Activated CD8-positive, alpha-beta T cell treated with anti-CD3 and anti-CD28 coated beads for 36 hours (primary cell): ENCODE results near the gene REG3A. TPM values are rescaled to one million over a fixed set of nuclear protein-coding genes. Genes with fewer than 3 reads are reported as not detected.

Experiments
- ATAC-seq: fragments of 200-7000 bp; cut with Tn5 transposase; one replicate; pipeline ENCODE4 v1.10.0; 2021; ENCODE audit warnings: mild to moderate bottlenecking, moderate library complexity
- CTCF ChIA-PET: fragments of 350-600 bp; sonication (Branson Sonifier 250); formaldehyde crosslinking; loops from one replicate; lab custom pipeline; 2021; ENCODE audit warnings: antibody characterized with exemption; lab: Charles Lee
- POLR2A ChIA-PET: fragments of 350-600 bp; sonication (Branson Sonifier 250); formaldehyde crosslinking; loops from one replicate; lab custom pipeline; 2021; ENCODE audit warnings: antibody characterized with exemption; lab: Charles Lee
- DNase-seq: peaks from one replicate; pipeline ENCODE4 v3.0.0-alpha.2; 2020
- H3K27ac Mint-ChIP-seq: one replicate; pipeline ENCODE4 v1.8.0; 2021; ENCODE audit warnings: mild to moderate bottlenecking, mixed read lengths
- H3K27me3 Mint-ChIP-seq: one replicate; pipeline ENCODE4 v1.8.0; 2021; ENCODE audit warnings: mixed read lengths
- H3K36me3 Mint-ChIP-seq: one replicate; pipeline ENCODE4 v1.8.0; 2021; ENCODE audit warnings: low read depth, mixed read lengths
- H3K4me1 Mint-ChIP-seq: one replicate; pipeline ENCODE4 v1.8.0; 2021; ENCODE audit warnings: low read depth, mixed read lengths
- H3K4me3 Mint-ChIP-seq: one replicate; pipeline ENCODE4 v1.8.0; 2021; ENCODE audit warnings: mild to moderate bottlenecking, moderate library complexity, mixed read lengths
- H3K9me3 Mint-ChIP-seq: one replicate; pipeline ENCODE4 v1.8.0; 2021; ENCODE audit warnings: mixed read lengths
- CTCF ChIP-seq: fragments of 200-600 bp; IDR thresholded peaks from one replicate; pipeline ENCODE4 v1.8.0; 2022; ENCODE audit warnings: antibody characterized with exemption, mild to moderate bottlenecking
- intact Hi-C: fragments of 100-400 bp; cut with micrococcal nuclease; formaldehyde crosslinking; loops from one replicate; pipeline ENCODE4 v1.10.0; 2022
- total RNA-seq, 2 experiments: library from RNA; stranded (reverse); gene quantifications; one replicate each; pipeline ENCODE4 v1.2.3, GENCODE V29; 2021

The REG3A gene
- total RNA-seq, 2 experiments from 2014 or later: not detected

DNA sequence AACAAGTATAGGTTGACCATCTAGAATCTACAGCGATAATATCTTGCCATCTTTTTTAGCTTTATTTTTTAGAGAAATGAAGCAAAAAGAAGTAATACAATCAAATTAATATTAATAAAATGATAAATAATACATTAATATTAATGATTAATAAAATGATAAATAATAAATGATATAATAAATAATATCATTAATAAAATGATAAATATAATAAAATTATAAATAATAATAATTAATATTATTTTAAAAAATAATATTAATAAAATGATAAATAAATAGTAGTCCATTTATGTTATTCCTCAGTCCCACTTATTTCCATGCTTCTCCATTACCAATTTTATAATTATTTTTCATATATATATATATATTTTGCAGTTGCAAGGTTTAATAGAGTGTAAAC lies 3.2 kb upstream of the REG3A start:
- no peaks in the 10 kb centered on the region for H3K27me3 Mint-ChIP-seq
- intact Hi-C loops: no loop called here
- ATAC-seq (no peak), DNase-seq (no peak)
- no peaks in the 10 kb centered on the region for H3K4me1 Mint-ChIP-seq
- ChIA-PET CTCF (interaction anchor here (1.4 kb wide), 1 partner anchor 11 kb away, joined by 3 read pairs; no protein-coding TSS in a partner anchor), POLR2A (interaction anchor here (0.6 kb wide), 1 partner anchor 667 kb away, joined by 4 read pairs; no protein-coding TSS in a partner anchor)
- no peak for TF ChIP-seq CTCF
- no peak overlapping the region for H3K4me3 Mint-ChIP-seq
- no peaks in the 10 kb centered on the region for H3K36me3 Mint-ChIP-seq
- H3K27ac Mint-ChIP-seq: no peak overlapping the region
- no peaks in the 10 kb centered on the region for H3K9me3 Mint-ChIP-seq

- no peak for TF ChIP-seq CTCF
- H3K9me3 Mint-ChIP-seq: no peaks in the 10 kb centered on the region
- intact Hi-C loops: no loop called here
- no peak overlapping the region for H3K27ac Mint-ChIP-seq
- H3K36me3 Mint-ChIP-seq: no peaks in the 10 kb centered on the region
- ATAC-seq: no peak
- POLR2A ChIA-PET: interaction anchor here (0.6 kb wide), 1 partner anchor 668 kb away, joined by 4 read pairs; no protein-coding TSS in a partner anchor
- CTCF ChIA-PET: no interaction called here
- no peak overlapping the region for H3K4me3 Mint-ChIP-seq
- H3K27me3 Mint-ChIP-seq: no peaks in the 10 kb centered on the region
- DNase-seq: no peak
- no peaks in the 10 kb centered on the region for H3K4me1 Mint-ChIP-seq
Measured at GRCh38 chr2:79162132-79162531, 2.6 kb upstream of the REG3A start.

GRCh38 chr2:79159030-79159429 lies 523 bp downstream of the REG3A start:
- Mint-ChIP-seq H3K4me1 (no peaks in the 10 kb centered on the region), H3K4me3 (no peak overlapping the region), H3K36me3 (no peaks in the 10 kb centered on the region), H3K27me3 (no peaks in the 10 kb centered on the region), H3K27ac (no peak overlapping the region), H3K9me3 (no peaks in the 10 kb centered on the region)
- ChIA-PET POLR2A (no interaction called here), CTCF (no interaction called here)
- ATAC-seq: no peak
- no peak for TF ChIP-seq CTCF
- intact Hi-C loops: no loop called here
- DNase-seq: no peak

DNA sequence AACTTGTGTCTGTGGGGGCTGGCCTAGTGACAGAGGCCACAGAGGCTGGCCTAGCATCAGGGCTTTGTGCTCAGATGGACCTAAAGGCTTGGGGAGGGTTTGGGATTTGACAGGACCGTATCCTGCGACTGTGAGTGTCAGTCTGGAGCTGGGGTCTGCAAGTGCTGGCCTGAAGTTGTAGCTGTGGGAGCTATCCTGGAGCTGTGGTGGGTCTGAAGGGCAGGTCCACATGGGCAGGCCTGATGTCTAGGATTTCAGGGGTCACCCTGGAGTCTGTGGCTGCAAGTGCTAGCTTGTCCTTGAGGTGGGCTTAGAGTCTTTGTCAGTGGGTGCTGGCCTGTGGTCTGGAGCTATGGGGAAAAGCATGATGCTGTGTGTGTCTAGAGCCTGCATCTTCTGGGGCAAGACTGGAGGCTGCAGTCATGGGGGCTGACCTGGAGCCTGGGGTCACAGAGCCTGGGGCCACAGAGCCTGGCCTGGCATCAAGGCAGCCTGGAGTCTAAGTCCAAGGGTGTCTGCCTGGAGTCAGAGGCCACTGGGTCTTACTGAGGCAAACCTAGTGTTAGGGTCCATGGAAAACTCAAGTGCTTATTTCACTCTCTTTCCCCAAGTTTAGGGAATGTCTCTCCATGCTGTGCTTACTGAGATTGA lies 3.6 kb downstream of the REG3A start:
- ChIA-PET POLR2A (no interaction called here), CTCF (no interaction called here)
- TF ChIP-seq CTCF: no peak
- H3K36me3 Mint-ChIP-seq: no peaks in the 10 kb centered on the region
- H3K27me3 Mint-ChIP-seq: no peaks in the 10 kb centered on the region
- H3K9me3 Mint-ChIP-seq: no peaks in the 10 kb centered on the region
- no peak overlapping the region for H3K4me3 Mint-ChIP-seq
- DNase-seq (no peak), ATAC-seq (no peak)
- no peak overlapping the region for H3K27ac Mint-ChIP-seq
- no peaks in the 10 kb centered on the region for H3K4me1 Mint-ChIP-seq
- intact Hi-C loops: no loop called here

DNA sequence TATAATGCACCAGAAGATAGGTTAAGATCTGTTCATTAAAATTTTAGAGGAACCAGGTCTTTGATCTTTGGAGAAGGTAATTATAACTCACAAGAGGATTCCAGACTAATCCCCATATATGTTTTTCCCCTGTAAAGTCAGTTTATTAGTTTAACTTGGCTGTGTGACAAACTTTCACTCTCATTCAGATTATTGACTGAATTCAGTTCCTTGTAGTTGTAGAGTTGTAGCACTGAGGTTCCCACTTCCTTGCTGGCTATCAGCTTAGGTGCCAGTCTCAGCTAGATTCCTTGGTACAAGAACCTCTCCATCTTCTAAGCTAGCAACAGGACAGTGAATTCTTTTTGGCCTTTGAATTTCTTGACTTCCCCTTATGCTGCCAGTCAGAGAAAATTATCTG lies 20.1 kb downstream of the REG3A start:
- H3K4me1 Mint-ChIP-seq: no peaks in the 10 kb centered on the region
- peaks cover 2% of the 10 kb centered on the region for H3K9me3 Mint-ChIP-seq
- intact Hi-C loops: no loop called here
- ATAC-seq (no peak), DNase-seq (no peak)
- no peak overlapping the region for H3K27ac Mint-ChIP-seq
- H3K36me3 Mint-ChIP-seq: no peaks in the 10 kb centered on the region
- POLR2A ChIA-PET: no interaction called here
- no peak overlapping the region for H3K4me3 Mint-ChIP-seq
- H3K27me3 Mint-ChIP-seq: no peaks in the 10 kb centered on the region
- CTCF ChIA-PET: no interaction called here
- TF ChIP-seq CTCF: no peak
